ENCODE measurements around the gene PDE4D. TPM values are rescaled to one million over a fixed set of nuclear protein-coding genes. Genes with fewer than 3 reads are reported as not detected.

The PDE4D gene
- total and polyA plus RNA-seq, 10 of the 15 experiments (the other 5 are each of a cell fraction or from before 2014, with no cell fraction given) = 0.87 to 4.1 (median 2.2) TPM

GRCh38 chr5:59816654-59817300, 76.7 kb downstream of the PDE4D start (continued):
- TF ChIP-seq ZBTB40 (IDR thresholded peaks at IDR 0.05; ENCODE audit: borderline replicate concordance) (no peak), CBX3 (IDR thresholded peaks at IDR 0.05; ENCODE audit: borderline replicate concordance, low read depth) (no peak), TCF3 (IDR thresholded peaks at IDR 0.05; ENCODE audit: borderline replicate concordance, insufficient read depth, low read depth, low read length) (no peak)

DNA sequence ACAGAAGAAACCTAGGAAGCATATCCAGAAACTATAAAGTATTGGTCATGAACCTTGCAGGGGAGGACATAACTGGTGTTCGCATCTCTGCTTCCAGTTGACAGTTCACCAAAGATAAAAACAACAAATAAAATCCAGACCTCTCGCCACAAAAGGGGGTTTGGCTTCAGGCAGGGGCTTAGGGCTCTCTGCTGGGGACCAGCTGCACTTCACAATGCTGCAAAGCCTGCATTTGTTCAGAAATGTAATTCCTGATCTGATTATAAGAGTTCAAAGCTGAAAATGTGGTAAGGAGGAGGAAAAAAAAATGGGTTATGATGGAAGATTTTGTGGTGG, 79.0 kb downstream of the PDE4D start:
- Histone ChIP-seq H3K27ac (ENCODE audit: control insufficient read depth, insufficient read depth) (no peak overlapping the region), H3K9me3 (replicated peaks; ENCODE audit: control insufficient read depth, insufficient read depth, low read length) (no peaks in the 10 kb centered on the region), H3K4me1 (ENCODE audit: control insufficient read depth, insufficient read depth, low read length) (no peaks in the 10 kb centered on the region), H2AFZ (ENCODE audit: control insufficient read depth, low read depth, low read length) (no peak overlapping the region), H3K79me2 (ENCODE audit: control insufficient read depth, insufficient read depth, low read length) (no peaks in the 10 kb centered on the region), H3K9ac (ENCODE audit: control insufficient read depth, insufficient read depth, low read length) (no peak overlapping the region), H3K36me3 (ENCODE audit: control insufficient read depth in 2 of 2, insufficient read depth in 2 of 2, low read length in 1 of 2) (no peaks in the 10 kb centered on the region), H3K27me3 (replicated peaks in 1 of 2; ENCODE audit: control insufficient read depth in 2 of 2, insufficient read depth in 2 of 2, low read length in 1 of 2) (no peaks in the 10 kb centered on the region; a peak in 1 of 4 replicates), H3K4me3 (no peak overlapping the region), H3K4me2 (ENCODE audit: control insufficient read depth, insufficient read depth) (no peak overlapping the region), H4K20me1 (ENCODE audit: control insufficient read depth, insufficient read depth) (no peaks in the 10 kb centered on the region)
- 45% methylated on average over 2 of the region's 2 CpGs for WGBS (ENCODE audit: insufficient coverage, insufficient replicate concordance, low lambda C conversion rate, missing lambda C conversion rate)
- POLR2A ChIA-PET = no interaction called here
- DNase-seq (ENCODE audit: low read depth, low spot score) = no peak
- no peak for ATAC-seq
- TF ChIP-seq NR2C1 (IDR thresholded peaks at IDR 0.05) (no peak), BHLHE40 (IDR thresholded peaks at IDR 0.05; ENCODE audit: borderline replicate concordance in 1 of 2, low read depth in 2 of 2, low read length in 1 of 2) (no peak), CEBPB (IDR thresholded peaks at IDR 0.05; ENCODE audit: borderline replicate concordance in 1 of 2, low read depth in 2 of 2, low read length in 2 of 2) (no peak), SMAD5 (IDR thresholded peaks at IDR 0.05; ENCODE audit: low read depth) (no peak), RELA (IDR thresholded peaks at IDR 0.05; ENCODE audit: borderline replicate concordance, partially characterized antibody) (no peak)
- no peak for FAIRE-seq
- CTCF ChIA-PET = interaction anchor here (0.6 to 6.1 kb wide), 16 partner anchors 8 to 898 kb away, joined by 3 to 45 read pairs (median 5); no protein-coding TSS in a partner anchor
- RAD21 ChIA-PET (ENCODE audit: unreplicated experiment) = interaction anchor here (0.8 to 2.5 kb wide), 3 partner anchors 8 to 472 kb away, joined by 3 to 14 read pairs (median 3); no protein-coding TSS in a partner anchor
- intact Hi-C loops (cut with micrococcal nuclease; ENCODE audit: unreplicated experiment) = loop anchor here (5.0 kb wide), 3 partner anchors 113 to 833 kb away; no protein-coding TSS in a partner anchor
- in situ Hi-C loops (cut with MboI) = loop anchor here (5.0 to 10.0 kb wide), 3 partner anchors 463 to 858 kb away; no protein-coding TSS in a partner anchor
- SMC1A ChIA-PET (ENCODE audit: uncharacterized antibody, unreplicated experiment) = interaction anchor here (1.0 to 2.3 kb wide), 9 partner anchors 470 to 855 kb away, joined by 3 to 8 read pairs (median 4); no protein-coding TSS in a partner anchor
- BruUV-seq (replicated peaks) = no TSS peak

All from GM12878 (cell line).